ENCODE results near the gene FAM186B. TPM values are rescaled to one million over a fixed set of nuclear protein-coding genes. Genes with fewer than 3 reads are reported as not detected.

FAM186B gene
- polyA plus RNA-seq, 4 donors = 0.37 to 1.0 TPM; not detected in 2

GRCh38 chr12:49631336-49631907, 26.0 kb upstream of the FAM186B start:
- no peak for FAIRE-seq

GRCh38 chr12:49627752-49628360, 22.4 kb upstream of the FAM186B start:
- 86 to 95% (median 91%) methylated on average over 3 of the region's 3 CpGs for WGBS, 3 donors
- DNase-seq (no peak), FAIRE-seq (no peak)
- H3K27ac ChIP-seq (ENCODE audit: low read depth in 1 of 3, low read length in 2 of 3) = no peak overlapping the region
- peaks cover 0 to 15% (median 0%) of the 10 kb centered on the region in 3 donors for H3K36me3 ChIP-seq (ENCODE audit: control insufficient read depth in 3 of 3, insufficient read depth in 2 of 3, low read depth in 1 of 3, low read length in 3 of 3)
- H3K4me3 ChIP-seq (ENCODE audit: low read depth in 1 of 3, low read length in 3 of 3) = no peak overlapping the region
- no peaks in the 10 kb centered on the region for H3K9me3 ChIP-seq (ENCODE audit: control insufficient read depth in 2 of 2, insufficient read depth in 1 of 2, low read depth in 1 of 2, low read length in 1 of 2)
- no peaks in the 10 kb centered on the region for H3K27me3 ChIP-seq (ENCODE audit: control insufficient read depth in 3 of 3, insufficient read depth in 3 of 3, low read length in 3 of 3)
- peaks cover 0 to 5% (median 5%) of the 10 kb centered on the region in 3 donors for H3K4me1 ChIP-seq (ENCODE audit: control insufficient read depth in 3 of 3, insufficient read depth in 2 of 3, low read depth in 1 of 3, low read length in 2 of 3)

More at GRCh38 chr12:49631336-49631907, 26.0 kb upstream of the FAM186B start:
- DNase-seq = no peak
- peaks cover 0 to 12% (median 0%) of the 10 kb centered on the region in 3 donors for H3K4me1 ChIP-seq (ENCODE audit: control insufficient read depth in 3 of 3, insufficient read depth in 2 of 3, low read depth in 1 of 3, low read length in 2 of 3)
- H3K27ac ChIP-seq (ENCODE audit: low read depth in 1 of 3, low read length in 2 of 3) = no peak overlapping the region
- H3K36me3 ChIP-seq (ENCODE audit: control insufficient read depth in 3 of 3, insufficient read depth in 2 of 3, low read depth in 1 of 3, low read length in 3 of 3) = peaks cover 0 to 47% (median 0%) of the 10 kb centered on the region in 3 donors
- 88 to 92% (median 90%) methylated on average over 6 of the region's 6 CpGs for WGBS, 3 donors
- no peak overlapping the region for H3K4me3 ChIP-seq (ENCODE audit: low read depth in 1 of 3, low read length in 3 of 3)
- no peaks in the 10 kb centered on the region for H3K9me3 ChIP-seq (ENCODE audit: control insufficient read depth in 2 of 2, insufficient read depth in 1 of 2, low read depth in 1 of 2, low read length in 1 of 2)
- no peaks in the 10 kb centered on the region for H3K27me3 ChIP-seq (ENCODE audit: control insufficient read depth in 3 of 3, insufficient read depth in 3 of 3, low read length in 3 of 3)

- DNase-seq (no peak), FAIRE-seq (no peak)
- Histone ChIP-seq H3K27ac (ENCODE audit: low read depth in 1 of 3, low read length in 2 of 3) (no peak overlapping the region), H3K4me3 (ENCODE audit: low read depth in 1 of 3, low read length in 3 of 3) (no peak overlapping the region), H3K27me3 (ENCODE audit: control insufficient read depth in 3 of 3, insufficient read depth in 3 of 3, low read length in 3 of 3) (no peaks in the 10 kb centered on the region), H3K4me1 (ENCODE audit: control insufficient read depth in 3 of 3, insufficient read depth in 2 of 3, low read depth in 1 of 3, low read length in 2 of 3) (peaks cover 0 to 15% (median 10%) of the 10 kb centered on the region in 3 donors), H3K9me3 (ENCODE audit: control insufficient read depth in 2 of 2, insufficient read depth in 1 of 2, low read depth in 1 of 2, low read length in 1 of 2) (no peaks in the 10 kb centered on the region), H3K36me3 (ENCODE audit: control insufficient read depth in 3 of 3, insufficient read depth in 2 of 3, low read depth in 1 of 3, low read length in 3 of 3) (peaks cover 0 to 8% (median 0%) of the 10 kb centered on the region in 3 donors)
- 85 to 95% (median 88%) methylated on average over 1 of the region's 1 CpG for WGBS, 3 donors
Measured at GRCh38 chr12:49626836-49627235, 21.4 kb upstream of the FAM186B start.

GRCh38 chr12:49626169-49626835, 20.9 kb upstream of the FAM186B start:
- Histone ChIP-seq H3K4me1 (ENCODE audit: control insufficient read depth in 3 of 3, insufficient read depth in 2 of 3, low read depth in 1 of 3, low read length in 2 of 3) (peaks cover 3 to 19% (median 13%) of the 10 kb centered on the region in 3 donors), H3K36me3 (ENCODE audit: control insufficient read depth in 3 of 3, insufficient read depth in 2 of 3, low read depth in 1 of 3, low read length in 3 of 3) (peaks cover 0 to 2% (median 0%) of the 10 kb centered on the region in 3 donors), H3K4me3 (ENCODE audit: low read depth in 1 of 3, low read length in 3 of 3) (no peak overlapping the region), H3K27ac (ENCODE audit: low read depth in 1 of 3, low read length in 2 of 3) (no peak overlapping the region), H3K9me3 (ENCODE audit: control insufficient read depth in 2 of 2, insufficient read depth in 1 of 2, low read depth in 1 of 2, low read length in 1 of 2) (no peaks in the 10 kb centered on the region), H3K27me3 (ENCODE audit: control insufficient read depth in 3 of 3, insufficient read depth in 3 of 3, low read length in 3 of 3) (no peaks in the 10 kb centered on the region)
- DNase-seq (no peak), FAIRE-seq (no peak)
- 79 to 84% (median 81%) methylated on average over 6 of the region's 6 CpGs for WGBS, 3 donors

GRCh38 chr12:49624921-49625577, 19.6 kb upstream of the FAM186B start:
- Histone ChIP-seq H3K9me3 (ENCODE audit: control insufficient read depth in 2 of 2, insufficient read depth in 1 of 2, low read depth in 1 of 2, low read length in 1 of 2) (no peaks in the 10 kb centered on the region), H3K27me3 (ENCODE audit: control insufficient read depth in 3 of 3, insufficient read depth in 3 of 3, low read length in 3 of 3) (no peaks in the 10 kb centered on the region), H3K4me1 (ENCODE audit: control insufficient read depth in 3 of 3, insufficient read depth in 2 of 3, low read depth in 1 of 3, low read length in 2 of 3) (peaks cover 3 to 19% (median 13%) of the 10 kb centered on the region in 3 donors), H3K4me3 (ENCODE audit: low read depth in 1 of 3, low read length in 3 of 3) (no peak overlapping the region), H3K36me3 (ENCODE audit: control insufficient read depth in 3 of 3, insufficient read depth in 2 of 3, low read depth in 1 of 3, low read length in 3 of 3) (no peaks in the 10 kb centered on the region), H3K27ac (ENCODE audit: low read depth in 1 of 3, low read length in 2 of 3) (no peak overlapping the region)
- no peak for DNase-seq
- WGBS, 3 donors = 28 to 49% (median 41%) methylated on average over 4 of the region's 4 CpGs
- no peak for FAIRE-seq

GRCh38 chr12:49623142-49623904, 17.9 kb upstream of the FAM186B start, which contains the start of gene PRPF40B:
Gene PRPF40B, plus strand, starts transcription at chr12:49623561. Its CDS starts 30 bp downstream, at chr12:49623591.
- peaks cover 3 to 19% (median 13%) of the 10 kb centered on the region in 3 donors for H3K4me1 ChIP-seq (ENCODE audit: control insufficient read depth in 3 of 3, insufficient read depth in 2 of 3, low read depth in 1 of 3, low read length in 2 of 3)
- FAIRE-seq = no peak
- 0 to 2% (median 1%) methylated on average over 43 to 76 of the region's 76 CpGs for WGBS, 3 donors
- H3K4me3 ChIP-seq (ENCODE audit: low read depth in 1 of 3, low read length in 3 of 3) = peak within 1 kb of the TSS; percentile 32 to 80 (median 68)
- peaks cover 0 to 8% (median 0%) of the 10 kb centered on the region in 3 donors for H3K27me3 ChIP-seq (ENCODE audit: control insufficient read depth in 3 of 3, insufficient read depth in 3 of 3, low read length in 3 of 3)
- peak within 1 kb of the TSS in 2 of 3 donors; percentile 80 to 82 for H3K27ac ChIP-seq (ENCODE audit: low read depth in 1 of 3, low read length in 2 of 3)
- no peaks in the 10 kb centered on the region for H3K9me3 ChIP-seq (ENCODE audit: control insufficient read depth in 2 of 2, insufficient read depth in 1 of 2, low read depth in 1 of 2, low read length in 1 of 2)
- DNase-seq = peak; percentile 87 to 93
- no peaks in the 10 kb centered on the region for H3K36me3 ChIP-seq (ENCODE audit: control insufficient read depth in 3 of 3, insufficient read depth in 2 of 3, low read depth in 1 of 3, low read length in 3 of 3)

GRCh38 chr12:49622501-49623141, 17.2 kb upstream of the FAM186B start:
- H3K36me3 ChIP-seq (ENCODE audit: control insufficient read depth in 3 of 3, insufficient read depth in 2 of 3, low read depth in 1 of 3, low read length in 3 of 3) = no peaks in the 10 kb centered on the region
- peak in 1 of 2 donors; percentile 57 for DNase-seq

More at GRCh38 chr12:49622501-49623141, 17.2 kb upstream of the FAM186B start:
- peak overlapping the region; percentile 32 to 80 (median 68) for H3K4me3 ChIP-seq (ENCODE audit: low read depth in 1 of 3, low read length in 3 of 3)
- no peaks in the 10 kb centered on the region for H3K9me3 ChIP-seq (ENCODE audit: control insufficient read depth in 2 of 2, insufficient read depth in 1 of 2, low read depth in 1 of 2, low read length in 1 of 2)
- peak overlapping the region in 2 of 3 donors; percentile 63 to 82 for H3K27ac ChIP-seq (ENCODE audit: low read depth in 1 of 3, low read length in 2 of 3)
- FAIRE-seq = no peak
- WGBS, 3 donors = 1% methylated on average over 22 of the region's 22 CpGs
- H3K27me3 ChIP-seq (ENCODE audit: control insufficient read depth in 3 of 3, insufficient read depth in 3 of 3, low read length in 3 of 3) = peaks cover 0 to 10% (median 0%) of the 10 kb centered on the region in 3 donors
- H3K4me1 ChIP-seq (ENCODE audit: control insufficient read depth in 3 of 3, insufficient read depth in 2 of 3, low read depth in 1 of 3, low read length in 2 of 3) = peaks cover 3 to 19% (median 13%) of the 10 kb centered on the region in 3 donors
